ENCODE results near the gene CCDC68.

CCDC68 gene

DNA sequence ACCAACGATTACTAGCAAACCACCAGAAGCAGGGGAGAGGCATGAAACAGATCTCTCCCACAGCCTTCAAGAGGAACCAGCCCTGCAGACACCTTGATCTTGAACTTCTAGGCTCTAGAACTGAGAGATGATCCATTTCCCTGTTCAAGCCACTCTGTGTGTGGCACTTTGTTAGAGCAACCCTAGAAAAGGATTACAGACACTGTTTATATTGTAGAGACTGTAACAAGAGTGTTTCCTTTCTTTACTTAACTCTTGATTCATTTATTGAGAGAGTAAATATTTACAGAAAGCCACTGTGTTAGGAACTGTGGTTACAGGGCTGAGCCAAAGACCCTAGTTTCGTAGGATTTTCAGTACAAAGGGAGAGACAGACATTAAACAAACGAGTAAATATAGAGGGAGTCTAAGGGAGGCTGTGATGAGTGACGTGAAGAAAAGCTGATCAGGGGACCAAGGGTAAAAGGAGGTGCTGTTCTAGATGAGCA lies 10.9 kb downstream of the CCDC68 start:
- FAIRE-seq (no peak), DNase-seq (ENCODE audit: insufficient read length, low spot score) (no peak)
- TF ChIP-seq POLR2AphosphoS5 (IDR thresholded peaks at IDR 0.05; ENCODE audit: low read depth, low read length) = no peak
- no peak for TF ChIP-seq POU2F2 (IDR thresholded peaks at IDR 0.05; ENCODE audit: low read depth, low read length)
- TF ChIP-seq PAX5 (IDR thresholded peaks at IDR 0.05; ENCODE audit: insufficient read depth, low read length, severe bottlenecking) = no peak
- TF ChIP-seq SPI1 (IDR thresholded peaks at IDR 0.05; ENCODE audit: low read depth, low read length) = no peak
- no peak for TF ChIP-seq TAF1 (IDR thresholded peaks at IDR 0.05; ENCODE audit: low read depth, low read length)
- TF ChIP-seq POLR2A (IDR thresholded peaks at IDR 0.05; ENCODE audit: low read depth, low read length) = no peak

DNA sequence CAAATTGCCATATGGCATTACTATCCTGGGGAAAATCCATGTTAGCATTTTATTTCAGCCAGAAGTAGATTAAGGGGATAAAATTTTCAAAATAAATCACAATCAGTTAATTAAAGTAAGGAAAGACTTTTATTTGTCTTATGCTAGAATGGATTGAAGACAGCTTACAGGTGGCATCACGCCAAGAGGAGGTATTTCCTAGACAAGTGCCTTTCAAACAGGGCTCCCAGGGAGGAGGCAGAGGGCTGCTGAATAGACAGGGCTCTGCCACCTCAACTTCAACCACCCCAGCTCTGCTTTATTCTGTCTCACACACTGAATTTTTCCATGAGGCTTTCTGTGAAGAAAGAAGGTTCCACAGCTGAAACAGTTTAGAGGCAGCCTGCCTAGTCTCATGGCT lies 12.2 kb downstream of the CCDC68 start:
- DNase-seq (ENCODE audit: insufficient read length, low spot score) (no peak), FAIRE-seq (no peak)
- TF ChIP-seq TAF1 (IDR thresholded peaks at IDR 0.05; ENCODE audit: low read depth, low read length) (no peak), SPI1 (IDR thresholded peaks at IDR 0.05; ENCODE audit: low read depth, low read length) (no peak), POU2F2 (IDR thresholded peaks at IDR 0.05; ENCODE audit: low read depth, low read length) (no peak), POLR2A (IDR thresholded peaks at IDR 0.05; ENCODE audit: low read depth, low read length) (no peak), POLR2AphosphoS5 (IDR thresholded peaks at IDR 0.05; ENCODE audit: low read depth, low read length) (no peak), PAX5 (IDR thresholded peaks at IDR 0.05; ENCODE audit: insufficient read depth, low read length, severe bottlenecking) (no peak)

DNA sequence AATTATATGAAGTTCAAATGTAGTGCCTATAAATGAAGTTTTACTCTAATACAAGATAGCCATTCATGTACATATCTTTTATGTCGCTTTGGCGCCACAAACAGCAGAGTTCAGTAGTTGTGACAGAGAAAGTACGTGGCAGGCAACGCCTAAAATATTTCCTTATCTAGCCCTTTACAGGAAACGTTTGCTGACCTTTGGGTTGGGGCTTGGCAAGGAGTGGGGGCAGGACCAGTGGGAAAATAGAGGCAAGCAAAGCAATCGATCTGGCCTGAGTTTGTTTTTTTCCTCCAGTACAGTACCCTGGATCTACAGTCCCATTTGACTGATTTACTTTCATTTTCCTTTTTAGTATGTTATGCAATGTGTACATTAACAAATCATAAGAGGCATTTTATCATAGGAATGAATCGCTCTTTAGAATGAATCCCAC lies 13.1 kb downstream of the CCDC68 start:
- FAIRE-seq = peak; percentile 84

DNA sequence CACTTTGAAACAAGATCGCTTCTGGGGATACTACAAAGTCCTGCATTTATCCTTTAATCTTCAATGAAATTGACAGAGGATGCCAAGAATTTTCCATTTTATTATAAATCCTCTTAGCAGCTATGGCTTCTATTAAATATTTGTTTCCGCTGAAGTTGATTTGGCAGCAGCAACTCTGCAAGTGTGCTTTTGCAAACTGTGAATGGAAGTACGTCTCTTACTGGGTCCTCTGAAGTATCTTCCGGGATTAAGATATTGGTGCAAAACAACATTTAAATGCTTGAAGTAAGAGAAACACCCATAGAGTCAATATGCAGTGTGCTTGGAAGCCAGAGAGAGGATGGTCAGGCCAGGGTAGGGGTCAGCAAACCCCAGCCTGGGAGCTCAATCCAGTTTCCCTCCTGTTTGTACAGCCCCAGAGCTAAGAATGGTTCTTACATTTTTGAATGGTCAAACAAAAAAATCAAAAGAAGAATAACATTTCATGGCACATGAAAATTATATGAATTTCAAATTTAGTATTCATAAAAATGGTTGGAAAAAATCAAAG lies 13.6 kb downstream of the CCDC68 start:
- no peak for DNase-seq (ENCODE audit: insufficient read length, low spot score)
- FAIRE-seq = no peak
- no peak for TF ChIP-seq POLR2AphosphoS5 (IDR thresholded peaks at IDR 0.05; ENCODE audit: low read depth, low read length)
- TF ChIP-seq POU2F2 (IDR thresholded peaks at IDR 0.05; ENCODE audit: low read depth, low read length) = no peak
- no peak for TF ChIP-seq PAX5 (IDR thresholded peaks at IDR 0.05; ENCODE audit: insufficient read depth, low read length, severe bottlenecking)
- TF ChIP-seq SPI1 (IDR thresholded peaks at IDR 0.05; ENCODE audit: low read depth, low read length) = no peak
- no peak for TF ChIP-seq TAF1 (IDR thresholded peaks at IDR 0.05; ENCODE audit: low read depth, low read length)
- no peak for TF ChIP-seq POLR2A (IDR thresholded peaks at IDR 0.05; ENCODE audit: low read depth, low read length)

More for the DNA sequence above, 13.1 kb downstream of the CCDC68 start:
- no peak for TF ChIP-seq POLR2A (IDR thresholded peaks at IDR 0.05; ENCODE audit: low read depth, low read length)
- TF ChIP-seq POU2F2 (IDR thresholded peaks at IDR 0.05; ENCODE audit: low read depth, low read length) = no peak
- no peak for TF ChIP-seq TAF1 (IDR thresholded peaks at IDR 0.05; ENCODE audit: low read depth, low read length)
- TF ChIP-seq PAX5 (IDR thresholded peaks at IDR 0.05; ENCODE audit: insufficient read depth, low read length, severe bottlenecking) = no peak
- no peak for TF ChIP-seq POLR2AphosphoS5 (IDR thresholded peaks at IDR 0.05; ENCODE audit: low read depth, low read length)
- TF ChIP-seq SPI1 (IDR thresholded peaks at IDR 0.05; ENCODE audit: low read depth, low read length) = no peak
- no peak for DNase-seq (ENCODE audit: insufficient read length, low spot score)

DNA sequence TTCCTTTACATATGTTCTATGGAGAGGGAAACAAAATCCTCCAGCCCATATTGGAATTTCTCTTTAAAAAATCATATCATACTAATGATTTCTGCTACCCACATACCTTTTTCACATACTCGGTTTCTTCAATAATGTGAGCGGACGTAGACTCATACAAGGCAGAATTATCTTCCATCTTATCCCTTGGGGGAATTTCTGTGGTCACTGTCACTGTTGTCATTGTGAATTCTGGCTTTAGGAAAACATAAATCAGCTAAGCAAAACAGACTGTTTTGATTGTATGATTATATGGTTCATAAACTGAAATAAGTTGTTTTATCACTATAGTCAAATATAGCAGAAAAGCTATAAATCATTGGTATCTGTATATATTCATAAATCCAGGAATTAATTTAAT lies 16.7 kb downstream of the CCDC68 start:
- FAIRE-seq = no peak
- no peak for DNase-seq (ENCODE audit: insufficient read length, low spot score)
- TF ChIP-seq SPI1 (IDR thresholded peaks at IDR 0.05; ENCODE audit: low read depth, low read length) (no peak), POLR2A (IDR thresholded peaks at IDR 0.05; ENCODE audit: low read depth, low read length) (no peak), PAX5 (IDR thresholded peaks at IDR 0.05; ENCODE audit: insufficient read depth, low read length, severe bottlenecking) (no peak)

DNA sequence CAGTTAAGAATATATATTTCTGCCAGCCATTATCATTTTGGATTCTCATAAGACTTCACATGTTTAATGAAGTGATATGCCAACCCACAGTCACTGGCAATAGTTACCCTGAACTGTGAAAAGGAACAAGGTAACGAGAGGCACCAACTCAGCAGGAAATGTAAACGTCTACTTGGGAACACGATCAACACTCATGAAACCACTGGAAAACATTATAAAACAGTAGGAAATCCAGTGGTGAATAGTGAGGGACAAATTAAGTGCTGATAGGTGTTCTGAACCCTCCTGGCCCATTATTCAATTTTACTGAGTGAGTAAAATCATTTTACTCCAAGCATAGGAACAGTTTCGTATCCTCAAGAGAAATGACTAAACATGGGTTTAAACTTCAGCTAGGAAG lies 17.1 kb downstream of the CCDC68 start:
- DNase-seq (ENCODE audit: insufficient read length, low spot score) = no peak
- TF ChIP-seq TAF1 (IDR thresholded peaks at IDR 0.05; ENCODE audit: low read depth, low read length) (no peak), SPI1 (IDR thresholded peaks at IDR 0.05; ENCODE audit: low read depth, low read length) (no peak), PAX5 (IDR thresholded peaks at IDR 0.05; ENCODE audit: insufficient read depth, low read length, severe bottlenecking) (no peak), POU2F2 (IDR thresholded peaks at IDR 0.05; ENCODE audit: low read depth, low read length) (no peak), POLR2A (IDR thresholded peaks at IDR 0.05; ENCODE audit: low read depth, low read length) (no peak), POLR2AphosphoS5 (IDR thresholded peaks at IDR 0.05; ENCODE audit: low read depth, low read length) (no peak)
- no peak for FAIRE-seq

DNA sequence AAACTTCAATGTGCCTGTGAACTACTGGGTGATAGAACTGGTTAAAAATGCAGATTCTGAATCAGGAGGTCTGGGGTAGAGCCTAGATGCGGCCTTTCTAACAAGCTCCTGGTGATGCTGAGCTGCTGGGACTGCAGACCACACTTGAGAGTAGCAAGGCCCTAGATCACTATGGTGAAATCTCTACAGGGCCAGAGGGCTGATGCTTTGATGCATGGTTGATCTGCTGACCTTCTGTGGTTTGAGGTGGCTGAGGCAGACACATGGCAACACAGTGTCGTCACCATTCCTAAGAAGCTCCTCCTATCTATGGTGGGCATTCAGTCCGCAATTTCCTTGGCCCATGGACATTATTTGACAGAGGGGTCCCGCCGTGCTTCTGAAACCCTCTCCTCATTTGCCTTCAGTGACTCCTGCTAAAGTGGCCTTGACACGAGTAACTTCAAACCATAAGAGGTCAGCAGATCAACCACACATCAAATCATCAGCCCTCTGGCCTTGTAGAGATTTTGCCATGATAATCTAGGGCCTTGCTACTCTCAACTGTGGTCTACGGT lies 19.8 kb downstream of the CCDC68 start:
- DNase-seq (ENCODE audit: insufficient read length, low spot score) (no peak), FAIRE-seq (no peak)
- TF ChIP-seq SPI1 (IDR thresholded peaks at IDR 0.05; ENCODE audit: low read depth, low read length) (no peak), POLR2AphosphoS5 (IDR thresholded peaks at IDR 0.05; ENCODE audit: low read depth, low read length) (no peak), TAF1 (IDR thresholded peaks at IDR 0.05; ENCODE audit: low read depth, low read length) (no peak), PAX5 (IDR thresholded peaks at IDR 0.05; ENCODE audit: insufficient read depth, low read length, severe bottlenecking) (no peak), POLR2A (IDR thresholded peaks at IDR 0.05; ENCODE audit: low read depth, low read length) (no peak), POU2F2 (IDR thresholded peaks at IDR 0.05; ENCODE audit: low read depth, low read length) (no peak)

DNA sequence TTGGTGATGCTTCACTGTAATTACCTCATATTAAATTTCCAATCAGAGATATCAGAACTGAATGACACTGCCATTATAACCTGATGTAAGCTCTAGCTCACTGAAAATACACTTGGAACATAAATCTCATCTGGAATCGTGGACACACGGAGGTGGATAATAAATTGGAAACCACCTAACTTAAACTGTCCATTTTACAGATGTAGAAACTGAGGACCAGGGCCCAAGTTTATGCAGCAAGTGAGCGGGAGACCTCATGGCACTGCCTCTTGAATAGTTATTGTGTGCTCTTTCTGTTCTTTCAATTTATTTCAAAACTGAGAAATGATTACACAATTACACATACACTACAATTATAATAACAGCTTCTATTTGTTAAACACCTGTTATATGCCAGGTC lies 20.8 kb downstream of the CCDC68 start:
- TF ChIP-seq POLR2A (IDR thresholded peaks at IDR 0.05; ENCODE audit: low read depth, low read length) (no peak), PAX5 (IDR thresholded peaks at IDR 0.05; ENCODE audit: insufficient read depth, low read length, severe bottlenecking) (no peak), SPI1 (IDR thresholded peaks at IDR 0.05; ENCODE audit: low read depth, low read length) (no peak), POLR2AphosphoS5 (IDR thresholded peaks at IDR 0.05; ENCODE audit: low read depth, low read length) (no peak), POU2F2 (IDR thresholded peaks at IDR 0.05; ENCODE audit: low read depth, low read length) (no peak), TAF1 (IDR thresholded peaks at IDR 0.05; ENCODE audit: low read depth, low read length) (no peak)
- no peak for FAIRE-seq

DNA sequence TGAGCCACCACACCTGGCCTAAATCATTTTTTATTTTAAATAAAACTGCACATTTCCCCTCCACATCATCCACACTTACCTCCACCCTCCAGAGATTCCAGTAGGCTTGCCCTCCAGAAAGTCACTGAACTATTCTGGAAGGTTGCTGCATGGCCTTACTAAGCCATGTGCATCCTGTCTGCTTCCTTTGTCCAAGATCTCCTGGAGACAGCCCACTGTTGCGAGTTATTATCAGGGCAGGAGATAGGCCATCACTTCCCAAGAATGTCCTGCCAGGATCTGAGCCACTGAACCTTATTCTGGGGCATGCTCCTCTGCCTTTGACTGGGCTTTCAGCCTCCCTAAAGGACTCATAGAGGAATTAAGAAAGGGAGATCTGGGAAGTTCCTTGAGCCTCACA lies 26.8 kb downstream of the CCDC68 start:
- TF ChIP-seq TAF1 (IDR thresholded peaks at IDR 0.05; ENCODE audit: low read depth, low read length) (no peak), PAX5 (IDR thresholded peaks at IDR 0.05; ENCODE audit: insufficient read depth, low read length, severe bottlenecking) (no peak), POLR2A (IDR thresholded peaks at IDR 0.05; ENCODE audit: low read depth, low read length) (no peak), POU2F2 (IDR thresholded peaks at IDR 0.05; ENCODE audit: low read depth, low read length) (no peak), SPI1 (IDR thresholded peaks at IDR 0.05; ENCODE audit: low read depth, low read length) (no peak), POLR2AphosphoS5 (IDR thresholded peaks at IDR 0.05; ENCODE audit: low read depth, low read length) (no peak)
- no peak for DNase-seq (ENCODE audit: insufficient read length, low spot score)
- FAIRE-seq = no peak

More for the DNA sequence above, 20.8 kb downstream of the CCDC68 start:
- no peak for DNase-seq (ENCODE audit: insufficient read length, low spot score)
